ENCODE results near the gene GAMT. TPM values are rescaled to one million over a fixed set of nuclear protein-coding genes. Genes with fewer than 3 reads are reported as not detected.

GAMT gene
- total and polyA plus RNA-seq, 2 of the 13 experiments (the other 11 are each of a cell fraction or from before 2014, with no cell fraction given): 115 to 124 TPM

GRCh38 chr19:1396019-1396767, 5.1 kb downstream of the GAMT start (continued):
- TF ChIP-seq CSRNP2 (CRISPR knock-in tag; conservative IDR thresholded peaks at IDR 0.05; ENCODE audit: low read depth): no peak
- no peak for TF ChIP-seq KLF13 (CRISPR knock-in tag; IDR thresholded peaks at IDR 0.05)
- TF ChIP-seq RAD51 (IDR thresholded peaks at IDR 0.05; ENCODE audit: borderline replicate concordance): no peak
- no peak for TF ChIP-seq ZNF335 (CRISPR knock-in tag; IDR thresholded peaks at IDR 0.05)
- TF ChIP-seq ZNF124 (CRISPR knock-in tag; IDR thresholded peaks at IDR 0.05): no peak
- TF ChIP-seq ZFP90 (CRISPR knock-in tag; IDR thresholded peaks at IDR 0.05; ENCODE audit: borderline replicate concordance): no peak
- TF ChIP-seq TERF1 (CRISPR knock-in tag; IDR thresholded peaks at IDR 0.05): no peak
- TF ChIP-seq TEAD2 (CRISPR knock-in tag; IDR thresholded peaks at IDR 0.05): no peak
- no peak for TF ChIP-seq TMF1 (CRISPR knock-in tag; IDR thresholded peaks at IDR 0.05; ENCODE audit: low read depth)
- TF ChIP-seq THAP11 (CRISPR knock-in tag; IDR thresholded peaks at IDR 0.05): no peak
- peak; percentile 81 for TF ChIP-seq RBM22 (optimal IDR thresholded peaks at IDR 0.05; ENCODE audit: low read length)
- peak; percentile 16; the same call in 1 of the 2 replicates for TF ChIP-seq ZNF564 (CRISPR knock-in tag; IDR thresholded peaks at IDR 0.05)
- 0 out of 2 replicates have a peak, but pooled peaks have one; percentile 11 for TF ChIP-seq NFATC3 (CRISPR knock-in tag; IDR thresholded peaks at IDR 0.05)
- TF ChIP-seq RCOR2 (CRISPR knock-in tag; IDR thresholded peaks at IDR 0.05): no peak
- TF ChIP-seq EP300 (IDR thresholded peaks at IDR 0.05; ENCODE audit: low read depth in 2 of 2, low read length in 2 of 2): no peak
- no peak for TF ChIP-seq EP300 (CRISPR knock-in tag; IDR thresholded peaks at IDR 0.05; ENCODE audit: borderline replicate concordance)
- TF ChIP-seq ZBTB2 (CRISPR knock-in tag; IDR thresholded peaks at IDR 0.05; ENCODE audit: low read depth): no peak
- TF ChIP-seq TSC22D2 (CRISPR knock-in tag; IDR thresholded peaks at IDR 0.05; ENCODE audit: borderline replicate concordance): no peak
- TF ChIP-seq FOXM1 (CRISPR knock-in tag; IDR thresholded peaks at IDR 0.05): no peak
- no peak for TF ChIP-seq ZBTB43 (CRISPR knock-in tag; conservative IDR thresholded peaks at IDR 0.05)
- 0 out of 2 replicates have a peak, but pooled peaks have one; percentile 5 for TF ChIP-seq HINFP (CRISPR knock-in tag; IDR thresholded peaks at IDR 0.05; ENCODE audit: low read depth)
- TF ChIP-seq CENPT (CRISPR knock-in tag; IDR thresholded peaks at IDR 0.05; ENCODE audit: low read depth): peak; percentile 74
- no peak for TF ChIP-seq MAFK (conservative IDR thresholded peaks at IDR 0.05 in 1 of 2, IDR thresholded peaks at IDR 0.05 in 1 of 2; ENCODE audit: low read length in 2 of 2)
- TF ChIP-seq HNRNPK (IDR thresholded peaks at IDR 0.05; ENCODE audit: low read depth, low read length, poor library complexity, severe bottlenecking): peak; percentile 33

All from HepG2 (cell line).